Effector CD4-positive, alpha-beta T cell (primary cell): ENCODE measurements around the gene RADIL.

Experiments
- DNase-seq: peaks from one replicate; pipeline ENCODE4 v3.0.0-alpha.2; 2020

The RADIL gene

GRCh38 chr7:4768597-4769569 lies 114.6 kb downstream of the RADIL start:
- no peak for DNase-seq

GRCh38 chr7:4766666-4767519 lies 116.6 kb downstream of the RADIL start:
- no peak for DNase-seq

GRCh38 chr7:4765776-4766490 lies 117.6 kb downstream of the RADIL start:
- DNase-seq: no peak

GRCh38 chr7:4764402-4765007 lies 119.0 kb downstream of the RADIL start:
- DNase-seq: no peak

- no peak for DNase-seq
These were observed 119.7 kb downstream of the RADIL start for GRCh38 chr7:4763794-4764185.

GRCh38 chr7:4763091-4763793 lies 120.3 kb downstream of the RADIL start:
- DNase-seq: no peak

- DNase-seq: no peak
These were observed 121.1 kb downstream of the RADIL start for GRCh38 chr7:4762121-4763055.

GRCh38 chr7:4760952-4761351 lies 122.6 kb downstream of the RADIL start:
- no peak for DNase-seq

- no peak for DNase-seq
These were observed 124.3 kb downstream of the RADIL start for GRCh38 chr7:4759211-4759610.

- DNase-seq: no peak
These were observed 124.7 kb downstream of the RADIL start for GRCh38 chr7:4758791-4759190.

GRCh38 chr7:4758111-4758510 lies 125.4 kb downstream of the RADIL start:
- DNase-seq: no peak

- DNase-seq: no peak
These were observed 128.5 kb downstream of the RADIL start for GRCh38 chr7:4755045-4755444.

GRCh38 chr7:4754433-4755010 lies 129.0 kb downstream of the RADIL start:
- no peak for DNase-seq

- peak; percentile 85 for DNase-seq
These were observed 129.7 kb downstream of the RADIL start for GRCh38 chr7:4753598-4754432.

- DNase-seq: no peak
These were observed 132.0 kb downstream of the RADIL start for GRCh38 chr7:4751398-4751947.

GRCh38 chr7:4749798-4750197 lies 133.7 kb downstream of the RADIL start:
- DNase-seq: no peak

- DNase-seq: no peak
These were observed 134.2 kb downstream of the RADIL start for GRCh38 chr7:4749363-4749762.
